NCI-H146 (cell line): ENCODE measurements around the gene SWAP70.
A peak's percentile ranks its signal among the peaks of the same experiment; 100 is the strongest.
"Not testable (repeated sequence)": the region's sequence is repeated elsewhere in the genome, so short reads cannot be mapped to it uniquely, and the experiment has no call there.

Experiments used
- DNase-seq: peaks from one replicate; lab custom pipeline; 2025; lab: John Stamatoyannopoulos, UW

SWAP70 gene

DNA sequence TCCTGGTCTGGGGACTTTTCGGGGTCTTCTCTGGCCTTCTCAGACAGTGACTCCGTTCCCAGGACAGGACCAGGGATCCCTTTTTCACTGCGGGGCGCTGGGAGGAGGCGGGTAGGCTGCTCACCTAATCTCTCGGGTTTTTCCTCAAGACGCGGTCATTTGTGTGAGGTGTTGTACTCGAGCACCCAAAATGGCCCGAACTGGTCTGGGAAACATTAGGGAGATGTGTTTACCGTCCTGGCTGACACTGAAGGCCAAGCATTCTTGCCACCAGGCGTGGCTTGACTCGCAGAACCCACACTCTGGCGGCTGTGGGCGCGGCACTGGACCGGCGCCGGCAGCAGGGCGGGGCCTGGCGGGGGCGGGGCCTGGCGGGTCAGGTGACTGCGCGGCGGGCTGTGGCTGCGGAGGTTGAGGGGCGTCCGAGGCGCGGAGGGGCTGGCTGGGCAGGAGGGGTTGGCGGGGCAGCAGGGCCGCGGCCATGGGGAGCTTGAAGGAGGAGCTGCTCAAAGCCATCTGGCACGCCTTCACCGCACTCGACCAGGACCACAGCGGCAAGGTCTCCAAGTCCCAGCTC is at the start of gene SWAP70:
SWAP70 (plus strand) TSS at position 379 of the 577 bp plus-strand sequence; CDS start at position 482, 103 bp downstream.
- peak; percentile 77 for DNase-seq

DNA sequence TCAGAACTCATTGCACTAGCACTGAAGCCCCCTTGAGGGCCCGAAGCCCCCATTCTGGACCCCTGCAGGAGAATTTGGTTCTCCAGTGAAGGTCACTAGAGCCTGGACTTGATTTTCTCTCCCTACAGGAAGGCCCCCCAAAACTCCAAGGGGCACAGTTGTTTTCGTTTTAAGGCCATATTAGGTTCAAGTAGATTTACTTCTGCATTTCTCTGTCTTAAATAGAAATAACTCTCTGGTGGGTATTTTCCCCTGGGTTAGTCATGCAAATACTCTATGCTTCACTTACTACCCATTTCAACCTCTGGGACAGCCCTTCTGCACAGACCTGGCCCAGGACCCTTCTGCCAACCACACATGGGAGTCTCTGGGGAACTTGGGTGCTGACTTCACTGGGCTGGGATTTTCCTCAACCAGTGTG is 48.8 kb upstream of the SWAP70 start:
- no peak for DNase-seq

DNA sequence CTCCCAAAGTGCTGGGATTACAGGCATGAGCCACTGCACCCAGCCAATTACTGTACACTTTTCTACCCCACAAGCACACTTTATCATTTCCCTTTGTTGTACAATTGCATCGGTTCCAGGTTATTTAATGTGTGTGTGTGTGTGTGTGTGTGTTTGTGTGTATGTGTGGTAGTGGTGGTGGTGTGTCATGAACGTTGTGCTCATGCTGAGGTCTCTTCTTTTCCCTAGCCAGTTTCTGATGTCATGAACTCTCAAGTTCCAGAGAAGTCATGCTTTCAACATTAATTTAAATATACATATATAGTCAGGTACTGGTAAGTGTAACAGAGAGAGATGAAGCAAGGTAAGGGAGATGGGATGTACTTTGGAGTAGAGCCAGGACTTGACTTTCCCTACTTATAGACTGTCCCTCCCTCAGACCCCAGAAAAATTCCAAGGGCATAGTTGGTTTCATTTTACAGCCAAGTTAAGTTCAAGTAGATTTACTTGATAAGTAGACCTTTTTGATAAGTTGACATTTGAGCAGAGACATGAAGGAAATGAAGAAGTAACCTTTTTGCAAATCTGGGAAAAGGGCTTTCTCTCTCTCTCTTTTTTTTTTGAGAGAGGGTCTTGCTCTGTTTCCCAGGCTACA is 47.7 kb upstream of the SWAP70 start:
- DNase-seq: no peak

DNA sequence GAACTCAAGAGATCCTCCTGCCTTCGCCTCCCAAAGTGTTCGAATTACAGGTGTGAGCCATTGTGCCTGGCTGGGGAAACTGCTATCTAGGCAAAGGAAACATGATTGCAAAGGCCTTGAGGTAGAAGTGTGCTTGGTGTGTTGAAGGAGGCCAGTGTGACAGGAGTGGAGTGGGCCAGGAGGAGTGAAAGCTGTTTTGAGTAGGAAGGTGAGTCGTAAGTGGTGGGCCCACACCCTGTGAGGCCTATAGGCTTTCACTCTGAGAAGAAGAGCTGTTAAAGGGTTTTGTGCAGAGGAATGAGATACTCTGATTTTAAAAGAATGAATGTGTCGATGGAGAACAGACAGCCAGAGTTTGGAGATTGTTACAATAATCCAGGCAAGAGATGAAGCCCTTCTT is 47.0 kb upstream of the SWAP70 start:
- no peak for DNase-seq

DNA sequence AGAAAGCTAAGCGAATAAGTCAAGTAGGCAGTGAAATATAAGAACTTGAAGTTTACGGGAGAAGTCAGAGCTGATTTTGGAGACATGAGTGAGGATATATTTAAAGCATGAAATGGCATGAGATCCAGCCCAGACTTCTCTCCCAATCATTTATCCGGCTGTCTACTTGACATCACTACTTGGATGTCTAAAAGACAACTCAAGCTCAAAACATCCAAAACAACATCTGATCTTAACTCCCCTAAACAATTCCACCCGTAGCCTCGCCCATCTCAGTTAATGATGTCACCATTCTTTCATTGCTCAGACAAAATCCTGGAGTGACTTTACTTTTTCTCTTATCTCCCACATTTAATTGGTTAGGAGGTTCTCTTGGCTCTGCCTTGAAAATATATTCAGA is 45.9 kb upstream of the SWAP70 start:
- no peak for DNase-seq

DNA sequence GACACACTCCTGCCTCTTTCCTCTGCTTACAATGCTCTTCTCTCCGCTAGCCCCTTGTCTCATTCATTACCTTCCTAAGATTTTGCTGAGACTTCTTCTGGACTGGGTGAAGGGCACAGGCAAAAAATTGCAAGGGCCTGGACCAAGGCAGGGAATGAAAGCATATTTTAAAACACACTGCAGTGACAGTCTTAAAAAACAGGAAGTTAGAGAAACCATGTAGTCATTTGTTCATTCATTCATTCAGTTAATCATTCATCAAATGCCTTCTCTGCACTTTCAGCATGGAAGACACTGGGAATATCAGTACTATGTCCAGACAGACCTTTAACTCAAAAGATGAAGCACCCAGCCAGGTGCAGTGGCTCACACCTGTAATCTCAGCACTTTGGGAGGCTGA is 44.9 kb upstream of the SWAP70 start:
- no peak for DNase-seq

DNA sequence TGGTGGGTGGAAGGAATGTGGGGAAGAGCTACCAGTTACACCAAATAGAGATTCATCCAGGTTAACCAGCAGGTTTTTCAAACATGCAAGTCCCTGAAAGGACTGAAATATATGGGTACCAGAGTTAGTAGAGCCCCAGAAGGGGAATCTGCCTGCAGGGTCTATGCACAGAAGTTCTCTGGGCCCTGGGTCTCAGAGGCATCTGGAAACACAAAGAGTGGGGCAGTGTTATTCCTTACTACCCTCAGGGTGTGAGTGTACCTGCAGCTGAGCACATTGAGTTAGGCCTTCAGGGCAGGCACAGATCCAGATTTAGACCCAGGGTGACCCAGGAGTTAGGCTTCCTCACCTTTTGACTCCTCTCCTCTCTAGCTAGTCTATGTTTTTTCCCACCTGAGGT is 43.9 kb upstream of the SWAP70 start:
- DNase-seq: no peak

DNA sequence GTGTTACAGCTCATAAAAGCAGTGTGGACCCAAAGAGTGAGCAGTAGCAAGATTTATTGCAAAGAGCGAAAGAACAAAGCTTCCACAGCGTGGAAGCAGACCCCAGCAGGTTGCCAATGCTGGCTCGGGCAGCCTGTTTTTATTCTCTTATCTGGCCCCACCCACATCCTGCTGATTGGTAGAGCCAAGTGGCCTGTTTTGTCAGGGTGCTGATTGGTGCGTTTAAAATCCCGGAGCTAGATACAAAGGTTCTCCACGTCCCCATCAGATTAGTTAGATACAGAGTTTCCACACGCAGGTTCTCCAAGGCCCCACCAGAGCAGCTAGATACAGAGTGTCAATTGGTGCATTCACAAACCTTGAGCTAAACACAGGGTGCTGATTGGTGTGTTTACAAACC is 41.5 kb upstream of the SWAP70 start:
- not testable (repeated sequence) for DNase-seq

DNA sequence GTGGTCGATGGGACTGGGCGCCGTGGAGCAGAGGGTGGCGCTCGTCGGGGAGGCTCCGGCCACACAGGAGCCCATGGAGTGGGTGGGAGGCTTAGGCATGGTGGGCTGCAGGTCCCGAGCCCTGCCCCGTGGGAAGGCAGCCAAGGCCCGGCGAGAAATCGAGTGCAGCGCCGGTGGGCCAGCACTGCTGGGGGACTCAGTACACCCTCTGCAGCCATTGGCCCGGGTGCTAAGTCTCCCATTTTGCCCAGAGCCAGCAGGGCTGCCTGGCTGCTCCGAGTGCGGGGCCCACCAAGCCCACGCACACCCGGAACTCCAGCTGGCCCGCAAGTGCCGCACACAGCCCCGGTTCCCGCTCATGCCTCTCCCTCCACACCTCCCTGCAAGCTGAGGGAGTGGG is 40.8 kb upstream of the SWAP70 start:
- DNase-seq: not testable (repeated sequence)

DNA sequence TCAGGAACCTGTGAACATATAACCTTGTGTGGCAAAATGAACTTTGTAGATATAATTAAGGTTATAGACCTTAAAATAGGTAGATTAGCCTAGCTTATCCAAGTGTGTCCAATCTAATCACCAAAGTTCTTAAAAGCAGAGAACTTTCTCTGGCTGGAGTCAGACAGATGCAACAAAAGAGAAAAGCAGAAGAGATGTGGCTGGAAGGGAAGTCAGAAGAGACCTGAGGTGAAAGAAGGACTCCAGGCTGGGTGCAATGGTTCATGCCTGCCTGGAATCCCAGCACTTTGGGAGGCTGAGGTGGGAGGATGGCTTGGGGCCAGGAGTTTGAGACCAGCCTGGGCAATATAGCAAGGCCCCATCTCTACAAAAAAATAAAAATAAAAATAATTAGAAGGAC is 39.4 kb upstream of the SWAP70 start:
- no peak for DNase-seq

DNA sequence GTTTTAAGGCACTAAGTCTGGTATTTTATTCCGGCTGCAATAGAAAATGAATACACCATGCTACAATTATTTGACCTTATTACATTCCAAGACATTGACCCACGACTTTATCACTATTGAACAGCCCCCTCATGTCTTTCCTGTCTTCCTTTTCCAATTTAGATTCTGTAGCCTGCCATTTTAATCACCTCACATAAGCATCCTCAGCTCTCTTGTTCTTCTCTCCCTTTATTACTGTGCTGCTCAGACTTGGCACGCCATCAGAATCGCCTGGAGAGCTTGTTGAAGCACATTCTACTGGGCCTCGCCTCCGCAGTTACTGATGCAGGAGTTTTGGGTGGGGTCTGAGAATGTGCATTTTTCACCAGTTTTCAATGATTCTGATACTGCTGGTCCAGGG is 38.7 kb upstream of the SWAP70 start:
- DNase-seq: no peak

DNA sequence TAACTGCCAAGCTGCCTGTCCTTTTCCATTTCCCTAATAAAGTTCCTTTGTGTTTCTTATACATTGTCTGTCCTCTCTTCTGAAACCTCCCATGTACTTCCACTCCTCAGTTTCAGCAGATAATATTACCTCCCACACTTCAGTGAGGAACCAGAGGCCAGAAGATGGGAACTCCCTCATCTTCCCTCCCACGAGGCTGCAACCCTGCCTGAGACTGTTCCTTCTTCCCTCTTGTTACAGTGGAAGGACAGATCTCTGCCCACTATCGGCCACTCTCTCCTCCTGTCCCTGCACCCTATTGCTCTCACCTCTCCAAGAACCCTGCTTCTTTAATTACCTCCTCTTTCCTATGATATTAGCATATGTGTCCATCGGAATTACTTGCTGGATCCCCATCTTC is 38.1 kb upstream of the SWAP70 start:
- DNase-seq: no peak

DNA sequence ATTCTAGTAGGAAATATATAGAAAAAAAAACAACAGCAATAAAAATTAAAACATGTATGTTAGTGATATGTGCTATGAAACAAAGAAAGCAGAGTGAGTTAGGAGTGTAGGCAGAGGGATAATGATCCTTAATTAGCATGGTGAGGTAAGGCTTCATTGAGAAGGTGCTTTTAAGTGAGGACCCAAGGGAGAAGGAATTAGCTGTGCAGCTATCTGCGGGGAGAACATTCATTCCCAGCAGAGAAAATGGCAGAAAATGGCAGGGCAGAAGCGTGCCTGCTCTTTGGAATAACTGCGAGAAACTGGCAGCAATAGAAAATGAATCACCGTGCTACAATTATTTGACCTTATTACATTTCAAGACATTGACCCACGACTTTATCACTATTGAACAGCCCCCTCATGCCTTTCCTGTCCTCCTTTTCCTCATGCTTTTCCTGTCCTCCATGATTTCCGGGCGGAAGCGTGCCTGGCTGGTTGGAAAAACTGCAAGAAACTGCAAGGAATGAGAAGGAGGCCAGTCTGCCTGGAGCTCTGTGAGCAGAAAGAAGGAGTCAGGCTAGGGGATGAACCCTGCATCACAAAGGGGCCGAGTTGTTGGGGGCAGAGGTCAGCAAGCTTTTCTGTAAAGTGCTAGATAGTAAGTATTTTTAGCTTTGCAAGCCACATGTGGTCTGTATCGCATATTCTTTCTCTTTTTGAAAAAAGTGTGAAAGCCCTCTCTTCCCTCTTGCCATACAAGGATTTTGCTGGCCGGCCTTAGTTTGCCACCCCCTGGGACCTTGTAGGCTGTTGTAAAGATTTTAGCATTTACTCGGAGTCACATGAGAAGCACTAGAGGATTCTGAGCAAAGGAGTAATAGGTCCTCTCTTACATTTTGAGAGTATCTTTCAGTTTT is 37.1 kb upstream of the SWAP70 start:
- DNase-seq: no peak

DNA sequence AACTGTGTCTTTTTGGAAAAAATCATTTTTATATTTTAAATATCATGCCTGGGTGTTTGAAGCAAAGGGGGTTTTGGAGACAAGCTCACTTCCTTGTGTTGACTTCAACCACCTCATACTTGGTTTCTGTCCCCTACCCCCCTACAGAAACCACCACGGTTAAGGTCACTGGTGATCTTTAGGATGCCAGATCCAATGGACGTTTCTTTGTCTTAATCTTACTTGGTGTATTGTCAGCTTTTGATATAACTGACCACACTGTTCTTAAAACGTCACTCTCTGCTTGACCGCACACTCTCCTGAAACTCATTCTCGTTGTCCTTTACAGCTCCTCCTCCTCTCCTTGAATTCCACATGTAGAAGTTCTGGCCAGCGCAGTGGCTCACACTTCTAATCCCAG is 34.8 kb upstream of the SWAP70 start:
- DNase-seq: no peak

DNA sequence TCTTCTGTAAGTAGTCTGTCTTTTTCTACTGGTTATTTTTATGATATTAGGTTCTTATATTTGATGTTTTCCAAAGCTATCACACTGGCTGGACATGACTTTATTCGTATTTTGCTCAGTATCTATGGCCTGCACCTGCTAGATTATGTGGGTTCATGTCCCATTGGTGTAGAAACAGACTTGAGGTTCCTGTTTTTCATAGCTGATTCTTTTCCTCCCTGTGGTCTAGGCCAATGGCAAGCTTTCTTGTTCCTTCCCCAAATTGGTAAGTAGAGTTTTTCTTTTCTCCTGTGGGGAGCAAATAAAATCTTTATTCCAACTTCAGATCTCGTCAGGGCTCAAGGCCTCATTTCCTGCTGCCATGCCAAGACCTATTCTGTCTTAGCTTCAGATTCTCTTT is 30.2 kb upstream of the SWAP70 start:
- no peak for DNase-seq

DNA sequence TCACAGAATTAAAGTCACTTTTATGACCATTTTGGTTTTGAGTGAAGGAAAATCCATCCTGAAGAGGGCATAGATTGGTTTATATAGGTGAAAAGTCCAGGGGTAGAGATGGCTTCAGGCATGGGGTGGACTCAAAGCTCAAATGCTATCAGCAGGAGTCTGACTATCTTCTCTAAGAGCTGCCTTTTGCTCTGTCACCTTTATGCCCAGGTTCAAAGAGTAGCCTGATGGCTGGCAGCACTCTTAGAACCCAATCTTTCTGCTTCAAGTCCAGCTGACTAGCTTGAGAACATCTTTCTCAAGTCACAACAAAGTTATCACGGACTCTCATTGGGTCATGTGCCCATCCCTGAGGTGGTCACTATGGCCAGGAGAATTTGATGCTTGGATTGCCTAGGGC is 27.2 kb upstream of the SWAP70 start:
- no peak for DNase-seq

DNA sequence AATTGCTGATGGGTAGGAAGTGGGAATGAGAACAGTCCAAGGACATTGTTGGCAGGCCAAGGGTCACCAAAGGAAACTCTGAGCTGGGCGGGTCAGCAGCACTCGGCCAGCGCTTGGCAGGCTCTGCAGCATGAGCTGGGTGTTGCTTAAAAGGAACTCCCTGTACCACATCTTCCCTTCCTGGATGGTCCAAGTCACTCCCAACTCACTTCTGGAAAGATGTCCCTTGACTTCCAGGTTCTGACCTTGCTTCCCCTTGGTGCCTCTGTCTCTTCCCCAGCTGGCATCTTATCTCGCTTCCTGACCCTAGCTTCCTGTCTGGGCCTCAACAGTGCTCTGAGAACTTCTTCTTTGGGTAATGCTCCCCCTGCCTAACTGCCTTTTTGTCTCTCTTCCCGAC is 24.8 kb upstream of the SWAP70 start:
- no peak for DNase-seq

DNA sequence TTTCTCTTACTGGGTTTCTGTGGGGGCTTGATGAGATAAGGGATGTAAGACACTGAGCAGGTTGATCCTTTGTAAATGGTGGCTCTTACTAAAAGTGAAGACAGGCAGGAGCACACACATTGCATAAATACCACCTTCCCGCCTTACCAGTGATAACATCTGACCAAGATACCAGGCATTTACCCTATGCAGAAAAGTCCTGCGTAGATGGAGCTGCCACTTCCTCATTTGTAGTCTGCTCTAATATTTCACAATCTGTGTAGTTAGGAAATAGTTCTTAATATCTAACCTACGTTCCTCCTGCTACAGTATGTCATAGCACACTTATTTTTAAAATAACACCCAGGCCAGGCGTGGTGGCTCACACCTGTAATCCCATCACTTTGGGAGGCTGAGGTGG is 23.9 kb upstream of the SWAP70 start:
- DNase-seq: no peak

DNA sequence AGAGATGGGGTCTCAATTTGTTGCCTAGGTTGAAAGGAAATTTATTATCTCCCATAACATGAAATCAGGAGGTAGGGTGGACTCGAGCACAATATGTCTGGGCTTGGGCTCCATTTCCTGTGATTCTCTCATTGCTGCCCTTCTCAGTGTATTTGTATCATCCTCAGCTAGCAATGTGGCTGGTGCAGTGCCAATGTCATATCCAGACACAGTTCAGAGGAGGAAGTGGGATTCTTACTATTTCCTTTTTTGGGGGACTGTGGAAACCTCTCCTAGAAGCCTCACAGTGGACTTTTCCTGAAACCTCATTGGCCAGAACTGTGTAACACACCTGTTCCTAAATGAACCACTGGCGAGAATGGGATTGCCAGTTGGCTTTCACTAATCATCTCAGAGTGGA is 21.0 kb upstream of the SWAP70 start:
- DNase-seq: no peak

DNA sequence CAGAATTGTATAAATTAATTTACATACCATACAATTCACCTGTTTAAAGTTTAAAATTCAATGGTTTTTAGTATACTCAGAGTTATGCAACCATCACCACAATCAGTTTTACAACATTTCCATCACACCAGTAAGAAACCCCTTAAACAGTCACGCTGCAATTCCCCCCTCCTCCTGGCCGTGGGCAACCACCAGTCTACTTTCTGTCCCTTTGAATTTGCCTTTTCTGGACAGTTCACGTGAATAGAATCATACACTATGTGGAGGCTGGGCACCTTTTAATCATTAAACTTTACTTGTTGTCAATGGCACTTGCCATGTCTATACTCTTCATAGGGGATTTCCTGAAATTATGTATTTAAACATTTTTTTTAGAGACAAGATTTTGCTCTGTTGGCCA is 20.1 kb upstream of the SWAP70 start:
- no peak for DNase-seq

DNA sequence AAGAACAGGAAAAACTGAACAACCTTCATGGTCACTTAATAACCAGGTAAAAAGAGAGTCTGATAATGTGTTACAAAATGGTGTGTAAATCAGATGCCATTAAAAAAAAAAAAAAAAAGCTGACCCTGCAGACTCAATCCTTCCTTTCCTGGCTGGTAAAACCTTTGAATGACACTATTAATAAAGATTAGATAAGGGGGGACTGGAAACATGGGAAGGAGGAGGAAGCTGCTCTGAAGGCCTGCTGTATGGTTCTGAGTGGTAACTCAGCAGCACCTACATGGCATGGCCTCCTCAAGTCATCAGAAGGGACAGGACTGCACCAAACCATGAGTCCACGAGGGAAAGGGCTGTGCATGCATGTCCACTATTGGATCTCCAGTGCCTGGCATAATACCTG is 18.0 kb upstream of the SWAP70 start:
- no peak for DNase-seq

DNA sequence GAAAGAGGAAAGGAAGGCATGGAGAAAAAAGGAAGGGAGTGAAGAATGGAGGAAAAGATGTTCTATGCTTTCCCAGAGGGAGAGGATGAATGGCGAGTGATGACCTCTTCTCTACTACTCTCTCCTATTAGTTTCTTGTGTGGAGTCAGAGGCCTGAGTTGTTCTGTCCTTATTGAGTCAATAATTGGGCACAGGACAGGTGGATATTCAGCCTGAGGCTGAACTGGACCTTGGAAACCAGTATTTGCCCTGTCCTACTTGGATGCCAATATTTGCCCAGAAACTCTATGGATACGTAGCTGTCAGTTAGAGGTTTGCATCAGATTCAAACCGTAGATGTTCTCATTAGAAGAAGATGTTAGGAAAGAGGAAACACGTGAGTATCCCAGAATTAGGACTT is 17.6 kb upstream of the SWAP70 start:
- DNase-seq: no peak

DNA sequence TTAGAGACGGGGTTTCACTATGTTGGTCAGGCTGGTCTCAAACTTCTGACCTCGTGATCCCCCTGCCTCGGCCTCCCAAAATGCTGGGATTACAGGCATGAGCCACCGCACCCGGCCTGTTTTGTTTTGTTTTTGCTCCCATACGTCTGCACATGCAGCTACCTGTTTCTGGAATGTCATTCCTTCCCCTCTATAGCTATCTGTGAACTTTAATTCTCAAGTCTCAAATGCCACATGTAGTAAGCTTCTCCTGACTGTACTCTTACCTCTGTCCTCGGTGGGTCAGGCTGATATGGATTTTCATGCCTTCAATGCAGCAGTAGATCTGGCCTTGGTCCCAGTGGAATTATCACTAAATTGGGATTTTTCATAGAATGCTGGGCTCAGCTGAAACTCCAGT is 12.4 kb upstream of the SWAP70 start:
- DNase-seq: no peak
